Testis (tissue), 3 donors: ENCODE measurements around the gene PCSK4. TPM values are rescaled to one million over a fixed set of nuclear protein-coding genes. Genes with fewer than 3 reads are reported as not detected.

Experiments
- DNase-seq: peaks from one replicate; pipeline ENCODE4 v3.0.0-alpha.2; 2019
- H3K27ac ChIP-seq, 2 donors: fragments of 200-600 bp; sonication (generic); one replicate each; pipeline ENCODE4 v1.5.1; 2019
- H3K27me3 ChIP-seq: fragments of 200-600 bp; sonication (generic); one replicate; pipeline ENCODE4 v1.5.1; 2019
- H3K36me3 ChIP-seq: fragments of 200-600 bp; sonication (generic); one replicate; pipeline ENCODE4 v1.5.1; 2017; ENCODE audit warnings: low read depth; ENCODE audit errors: missing control alignments
- H3K4me1 ChIP-seq: fragments of 200-600 bp; sonication (generic); one replicate; pipeline ENCODE4 v1.5.1; 2019
- H3K4me3 ChIP-seq, 2 donors: fragments of 200-600 bp; sonication (generic); one replicate each; pipeline ENCODE4 v1.5.1; 2017 to 2019
- H3K9me3 ChIP-seq: fragments of 200-600 bp; sonication (generic); one replicate; pipeline ENCODE4 v1.5.1; 2017
- POLR2A ChIP-seq: fragments of 450-650 bp; IDR thresholded peaks from one replicate; pipeline ENCODE4 v1.6.1; 2017; ENCODE audit warnings: antibody characterized with exemption, mild to moderate bottlenecking, moderate library complexity
- WGBS, 2 donors: methylation state at CpG; one replicate each; pipeline ENCODE4 v1.1.5; 2018; 5-methylcytosine and 5-hydroxymethylcytosine counted together
- intact Hi-C: fragments of 100-400 bp; cut with DNase I; formaldehyde crosslinking; loops from one replicate; pipeline ENCODE4 v1.15.1; 2023; ENCODE audit warnings: low total_unique reads
- polyA plus RNA-seq: library from polyadenylated mRNA; stranded (reverse); fragments of 350-450 nt; fragmentation: Illumina TruSeq; extraction: RNeasy Lipid Tissue Mini Kit (QIAGEN cat#74804); gene quantifications from one replicate; pipeline ENCODE4 v1.2.3, GENCODE V29; 2014; ENCODE audit warnings: low read depth, low replicate concordance; ENCODE audit not compliant: insufficient read depth
- total RNA-seq, 2 donors: library from RNA; depleted of rRNA; stranded (reverse); fragments of >200 nt; gene quantifications; one replicate each; pipeline ENCODE4 v1.2.3, GENCODE V29; 2016
- TF ChIP-seq, protein P1 (sequence below), 3 experiments: fragments of 450-650 bp in 2 of 3; fragments of 200-600 bp in 1 of 3; sonication (generic) in 1 of 3; IDR thresholded peaks; one replicate each; pipeline ENCODE4 v1.5.1; 2016 to 2019; ENCODE audit warnings: antibody characterized with exemption in 3 of 3, mild to moderate bottlenecking in 2 of 3, moderate library complexity in 1 of 3

PCSK4 gene
- total and polyA plus RNA-seq, 3 donors from 2014 or later: 108 to 203 (median 179) TPM

- intact Hi-C loops: no loop called here
- peak overlapping the region in 1 of 2 donors; percentile 10 for H3K4me3 ChIP-seq
- H3K27me3 ChIP-seq: no peaks in the 10 kb centered on the region
- no peak for DNase-seq
- H3K27ac ChIP-seq: no peak overlapping the region
- no peaks in the 10 kb centered on the region for H3K9me3 ChIP-seq
- TF ChIP-seq POLR2A: no peak
- TF ChIP-seq, protein P1, sequence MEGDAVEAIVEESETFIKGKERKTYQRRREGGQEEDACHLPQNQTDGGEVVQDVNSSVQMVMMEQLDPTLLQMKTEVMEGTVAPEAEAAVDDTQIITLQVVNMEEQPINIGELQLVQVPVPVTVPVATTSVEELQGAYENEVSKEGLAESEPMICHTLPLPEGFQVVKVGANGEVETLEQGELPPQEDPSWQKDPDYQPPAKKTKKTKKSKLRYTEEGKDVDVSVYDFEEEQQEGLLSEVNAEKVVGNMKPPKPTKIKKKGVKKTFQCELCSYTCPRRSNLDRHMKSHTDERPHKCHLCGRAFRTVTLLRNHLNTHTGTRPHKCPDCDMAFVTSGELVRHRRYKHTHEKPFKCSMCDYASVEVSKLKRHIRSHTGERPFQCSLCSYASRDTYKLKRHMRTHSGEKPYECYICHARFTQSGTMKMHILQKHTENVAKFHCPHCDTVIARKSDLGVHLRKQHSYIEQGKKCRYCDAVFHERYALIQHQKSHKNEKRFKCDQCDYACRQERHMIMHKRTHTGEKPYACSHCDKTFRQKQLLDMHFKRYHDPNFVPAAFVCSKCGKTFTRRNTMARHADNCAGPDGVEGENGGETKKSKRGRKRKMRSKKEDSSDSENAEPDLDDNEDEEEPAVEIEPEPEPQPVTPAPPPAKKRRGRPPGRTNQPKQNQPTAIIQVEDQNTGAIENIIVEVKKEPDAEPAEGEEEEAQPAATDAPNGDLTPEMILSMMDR (IDR thresholded peaks at IDR 0.05): no peak
- H3K36me3 ChIP-seq: no peaks in the 10 kb centered on the region
- WGBS, 2 donors: 49 to 61% methylated on average over 23 to 92 of the region's 92 CpGs
- peaks cover 24% of the 10 kb centered on the region for H3K4me1 ChIP-seq
Observed at GRCh38 chr19:1467490-1468273, 22.5 kb downstream of the PCSK4 start.

DNA sequence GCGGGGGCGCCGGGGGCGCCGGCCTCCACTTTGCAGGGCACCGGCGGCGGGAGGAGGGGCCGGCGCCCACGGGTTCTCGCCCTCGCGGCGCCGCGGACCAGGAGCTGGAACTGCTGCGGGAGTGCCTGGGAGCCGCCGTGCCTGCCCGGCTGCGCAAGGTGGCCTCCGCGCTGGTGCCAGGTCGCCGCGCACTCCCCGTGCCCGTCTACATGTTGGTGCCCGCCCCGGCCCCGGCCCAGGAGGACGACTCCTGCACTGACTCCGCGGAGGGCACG is 23.0 kb downstream of the PCSK4 start:
- Histone ChIP-seq H3K27me3 (no peaks in the 10 kb centered on the region), H3K4me3 (no peak overlapping the region), H3K27ac (no peak overlapping the region), H3K9me3 (no peaks in the 10 kb centered on the region), H3K4me1 (peaks cover 24% of the 10 kb centered on the region), H3K36me3 (no peaks in the 10 kb centered on the region)
- TF ChIP-seq, protein P1 (IDR thresholded peaks at IDR 0.05): no peak
- no peak for TF ChIP-seq POLR2A
- no peak for DNase-seq
- WGBS, 2 donors: 54% methylated on average over 36 of the region's 36 CpGs; no CpG with 5 or more reads in 1 of the 2 donors
- intact Hi-C loops: no loop called here

GRCh38 chr19:1466461-1467214 is 23.5 kb downstream of the PCSK4 start:
- no peaks in the 10 kb centered on the region for H3K27me3 ChIP-seq
- no peak for DNase-seq
- intact Hi-C loops: no loop called here
- no peak overlapping the region for H3K27ac ChIP-seq
- TF ChIP-seq, protein P1 (IDR thresholded peaks at IDR 0.05): no peak
- TF ChIP-seq POLR2A: no peak
- H3K36me3 ChIP-seq: no peaks in the 10 kb centered on the region
- no peak overlapping the region for H3K4me3 ChIP-seq
- H3K4me1 ChIP-seq: peaks cover 23% of the 10 kb centered on the region
- no peaks in the 10 kb centered on the region for H3K9me3 ChIP-seq
- 55% methylated on average over 53 of the region's 70 CpGs; no CpG with 5 or more reads in 1 of the 2 donors for WGBS, 2 donors

DNA sequence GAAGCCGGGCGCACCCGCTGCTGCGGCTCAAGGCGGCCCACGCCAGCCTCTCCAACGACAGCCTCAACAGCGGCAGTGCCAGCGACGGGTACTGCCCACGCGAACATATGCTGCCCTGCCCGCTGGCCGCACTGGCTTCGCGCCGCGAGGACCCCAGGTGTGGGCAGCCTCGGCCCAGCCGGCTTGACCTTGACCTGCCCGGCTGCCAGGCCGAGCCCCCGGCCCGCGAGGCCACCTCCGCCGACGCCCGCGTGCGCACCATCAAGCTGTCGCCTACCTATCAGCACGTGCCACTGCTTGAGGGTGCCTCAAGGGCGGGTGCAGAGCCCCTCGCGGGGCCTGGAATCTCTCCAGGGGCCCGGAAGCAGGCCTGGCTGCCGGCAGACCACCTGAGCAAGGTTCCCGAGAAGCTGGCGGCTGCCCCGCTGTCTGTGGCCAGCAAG is 24.1 kb downstream of the PCSK4 start:
- intact Hi-C loops: no loop called here
- no peaks in the 10 kb centered on the region for H3K27me3 ChIP-seq
- H3K27ac ChIP-seq: no peak overlapping the region
- no peaks in the 10 kb centered on the region for H3K9me3 ChIP-seq
- TF ChIP-seq POLR2A: no peak
- TF ChIP-seq, protein P1 (IDR thresholded peaks at IDR 0.05): no peak
- 58% methylated on average over 37 of the region's 41 CpGs; no CpG with 5 or more reads in 1 of the 2 donors for WGBS, 2 donors
- no peaks in the 10 kb centered on the region for H3K36me3 ChIP-seq
- no peak for DNase-seq
- H3K4me1 ChIP-seq: peaks cover 17% of the 10 kb centered on the region
- H3K4me3 ChIP-seq: no peak overlapping the region
